Testis (tissue), 3 donors: ENCODE results near the gene GTF3C5. TPM values are rescaled to one million over a fixed set of nuclear protein-coding genes. Genes with fewer than 3 reads are reported as not detected.

Experiments
- DNase-seq: peaks from one replicate; pipeline ENCODE4 v3.0.0-alpha.2; 2019
- H3K27ac ChIP-seq, 2 donors: fragments of 200-600 bp; sonication (generic); one replicate each; pipeline ENCODE4 v1.5.1; 2019
- H3K27me3 ChIP-seq: fragments of 200-600 bp; sonication (generic); one replicate; pipeline ENCODE4 v1.5.1; 2019
- H3K36me3 ChIP-seq: fragments of 200-600 bp; sonication (generic); one replicate; pipeline ENCODE4 v1.5.1; 2017; ENCODE audit warnings: low read depth; ENCODE audit errors: missing control alignments
- H3K4me1 ChIP-seq: fragments of 200-600 bp; sonication (generic); one replicate; pipeline ENCODE4 v1.5.1; 2019
- H3K4me3 ChIP-seq, 2 donors: fragments of 200-600 bp; sonication (generic); one replicate each; pipeline ENCODE4 v1.5.1; 2017 to 2019
- H3K9me3 ChIP-seq: fragments of 200-600 bp; sonication (generic); one replicate; pipeline ENCODE4 v1.5.1; 2017
- POLR2A ChIP-seq: fragments of 450-650 bp; IDR thresholded peaks from one replicate; pipeline ENCODE4 v1.6.1; 2017; ENCODE audit warnings: antibody characterized with exemption, mild to moderate bottlenecking, moderate library complexity
- WGBS, 2 donors: methylation state at CpG; one replicate each; pipeline ENCODE4 v1.1.5; 2018; 5-methylcytosine and 5-hydroxymethylcytosine counted together
- intact Hi-C: fragments of 100-400 bp; cut with DNase I; formaldehyde crosslinking; loops from one replicate; pipeline ENCODE4 v1.15.1; 2023; ENCODE audit warnings: low total_unique reads
- polyA plus RNA-seq: library from polyadenylated mRNA; stranded (reverse); fragments of 350-450 nt; fragmentation: Illumina TruSeq; extraction: RNeasy Lipid Tissue Mini Kit (QIAGEN cat#74804); gene quantifications from one replicate; pipeline ENCODE4 v1.2.3, GENCODE V29; 2014; ENCODE audit warnings: low read depth, low replicate concordance; ENCODE audit not compliant: insufficient read depth
- total RNA-seq, 2 donors: library from RNA; depleted of rRNA; stranded (reverse); fragments of >200 nt; gene quantifications; one replicate each; pipeline ENCODE4 v1.2.3, GENCODE V29; 2016
- TF ChIP-seq, protein P1 (sequence below), 3 experiments: fragments of 450-650 bp in 2 of 3; fragments of 200-600 bp in 1 of 3; sonication (generic) in 1 of 3; IDR thresholded peaks; one replicate each; pipeline ENCODE4 v1.5.1; 2016 to 2019; ENCODE audit warnings: antibody characterized with exemption in 3 of 3, mild to moderate bottlenecking in 2 of 3, moderate library complexity in 1 of 3

The GTF3C5 gene
- total and polyA plus RNA-seq, 3 donors from 2014 or later: 66.9 to 117 (median 109) TPM

DNA sequence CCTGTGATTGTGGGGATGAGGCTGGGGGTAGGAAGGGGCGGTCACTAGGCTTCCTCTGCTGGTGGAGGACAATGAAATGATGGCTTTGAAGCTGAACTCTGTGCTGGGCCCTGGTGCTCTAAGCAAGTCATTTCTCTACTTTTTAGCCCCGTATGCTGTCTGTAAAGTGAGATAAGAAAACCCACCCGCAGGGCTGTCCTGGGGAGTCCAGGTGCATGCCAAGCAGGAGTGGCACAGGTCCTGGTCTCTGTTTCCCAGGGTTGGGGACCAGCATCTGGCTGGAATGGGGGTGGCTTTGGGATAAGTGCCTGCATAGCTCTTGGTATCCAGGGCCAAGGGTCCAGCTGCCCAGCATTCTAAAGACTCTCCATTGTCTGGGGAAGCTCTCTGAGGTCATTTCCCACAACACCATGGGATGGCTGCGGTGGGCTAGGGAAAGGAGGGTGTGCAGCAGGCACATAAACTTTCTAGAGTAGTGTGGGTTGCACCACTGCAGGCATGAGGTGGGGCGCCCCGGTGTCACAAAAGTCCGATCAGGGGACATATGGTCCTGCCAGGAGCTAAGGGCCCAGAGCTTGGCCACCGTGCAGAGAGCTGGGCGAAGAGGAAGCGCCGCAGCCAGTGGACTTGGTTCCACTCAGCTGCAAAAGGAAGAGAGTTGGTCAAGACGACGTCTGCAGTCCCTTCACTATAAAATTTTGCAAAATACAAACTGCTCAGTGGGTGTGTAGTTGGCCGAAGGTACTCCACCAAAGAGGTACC lies 25.6 kb upstream of the GTF3C5 start:
- TF ChIP-seq POLR2A: no peak
- TF ChIP-seq, protein P1, sequence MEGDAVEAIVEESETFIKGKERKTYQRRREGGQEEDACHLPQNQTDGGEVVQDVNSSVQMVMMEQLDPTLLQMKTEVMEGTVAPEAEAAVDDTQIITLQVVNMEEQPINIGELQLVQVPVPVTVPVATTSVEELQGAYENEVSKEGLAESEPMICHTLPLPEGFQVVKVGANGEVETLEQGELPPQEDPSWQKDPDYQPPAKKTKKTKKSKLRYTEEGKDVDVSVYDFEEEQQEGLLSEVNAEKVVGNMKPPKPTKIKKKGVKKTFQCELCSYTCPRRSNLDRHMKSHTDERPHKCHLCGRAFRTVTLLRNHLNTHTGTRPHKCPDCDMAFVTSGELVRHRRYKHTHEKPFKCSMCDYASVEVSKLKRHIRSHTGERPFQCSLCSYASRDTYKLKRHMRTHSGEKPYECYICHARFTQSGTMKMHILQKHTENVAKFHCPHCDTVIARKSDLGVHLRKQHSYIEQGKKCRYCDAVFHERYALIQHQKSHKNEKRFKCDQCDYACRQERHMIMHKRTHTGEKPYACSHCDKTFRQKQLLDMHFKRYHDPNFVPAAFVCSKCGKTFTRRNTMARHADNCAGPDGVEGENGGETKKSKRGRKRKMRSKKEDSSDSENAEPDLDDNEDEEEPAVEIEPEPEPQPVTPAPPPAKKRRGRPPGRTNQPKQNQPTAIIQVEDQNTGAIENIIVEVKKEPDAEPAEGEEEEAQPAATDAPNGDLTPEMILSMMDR (IDR thresholded peaks at IDR 0.05): no peak
- Histone ChIP-seq H3K4me1 (no peaks in the 10 kb centered on the region), H3K36me3 (no peaks in the 10 kb centered on the region), H3K9me3 (no peaks in the 10 kb centered on the region), H3K4me3 (no peak overlapping the region), H3K27me3 (no peaks in the 10 kb centered on the region), H3K27ac (no peak overlapping the region)
- intact Hi-C loops: no loop called here
- DNase-seq: no peak
- WGBS, 2 donors: 87 to 93% methylated on average over 13 to 14 of the region's 14 CpGs

DNA sequence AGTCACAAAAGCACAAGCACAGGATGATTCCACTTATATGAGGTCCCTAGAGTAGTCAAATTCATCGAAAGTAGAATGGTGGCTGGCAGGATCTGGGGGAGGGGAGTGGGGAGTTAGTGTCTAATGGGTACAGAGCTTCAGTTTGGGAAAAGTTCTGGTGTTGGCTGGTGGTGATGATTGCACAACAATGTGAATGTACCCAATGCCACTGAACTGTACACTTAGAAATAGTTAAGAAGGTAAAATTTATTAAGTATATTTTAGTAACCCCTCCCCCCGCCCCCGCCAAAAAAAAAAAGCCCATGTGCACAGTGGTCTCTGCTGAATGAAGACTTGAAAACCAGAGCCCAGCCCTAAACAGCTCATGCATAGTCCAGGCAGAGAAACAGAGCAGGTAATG lies 24.8 kb upstream of the GTF3C5 start:
- H3K36me3 ChIP-seq: no peaks in the 10 kb centered on the region
- TF ChIP-seq, protein P1 (IDR thresholded peaks at IDR 0.05): no peak
- TF ChIP-seq POLR2A: no peak
- H3K9me3 ChIP-seq: no peaks in the 10 kb centered on the region
- no peak overlapping the region for H3K27ac ChIP-seq
- no peak overlapping the region for H3K4me3 ChIP-seq
- no peaks in the 10 kb centered on the region for H3K27me3 ChIP-seq
- 72 to 96% methylated on average over 3 of the region's 3 CpGs for WGBS, 2 donors
- no peaks in the 10 kb centered on the region for H3K4me1 ChIP-seq
- no peak for DNase-seq
- intact Hi-C loops: no loop called here

- Histone ChIP-seq H3K4me3 (no peak overlapping the region), H3K4me1 (no peaks in the 10 kb centered on the region), H3K27ac (no peak overlapping the region), H3K9me3 (no peaks in the 10 kb centered on the region), H3K36me3 (no peaks in the 10 kb centered on the region), H3K27me3 (no peaks in the 10 kb centered on the region)
- WGBS, 2 donors: 89 to 94% methylated on average over 5 of the region's 5 CpGs
- DNase-seq: no peak
- intact Hi-C loops: no loop called here
- no peak for TF ChIP-seq POLR2A
- TF ChIP-seq, protein P1 (IDR thresholded peaks at IDR 0.05): no peak
Observed at GRCh38 chr9:133006731-133007352, 24.0 kb upstream of the GTF3C5 start.

GRCh38 chr9:133008406-133008805 lies 22.4 kb upstream of the GTF3C5 start:
- no peak overlapping the region for H3K27ac ChIP-seq
- no peak for DNase-seq
- TF ChIP-seq, protein P1 (IDR thresholded peaks at IDR 0.05): no peak
- WGBS, 2 donors: 76 to 88% methylated on average over 6 to 7 of the region's 7 CpGs
- H3K9me3 ChIP-seq: no peaks in the 10 kb centered on the region
- no peak overlapping the region for H3K4me3 ChIP-seq
- H3K36me3 ChIP-seq: no peaks in the 10 kb centered on the region
- H3K27me3 ChIP-seq: no peaks in the 10 kb centered on the region
- H3K4me1 ChIP-seq: no peaks in the 10 kb centered on the region
- intact Hi-C loops: no loop called here
